ENCODE measurements around the gene CBARP.

Gene CBARP

GRCh38 chr19:1237754-1238368, at the start of gene CBARP:
TSS of gene CBARP (minus strand) at chr19:1238005. CDS start at chr19:1236100, 1,905 bp downstream.
- no peak for DNase-seq (ENCODE audit: low read depth)

- no peak for DNase-seq (ENCODE audit: low read depth)
Observed at GRCh38 chr19:1286487-1287353, 48.9 kb upstream of the CBARP start.

- no peak for DNase-seq (ENCODE audit: low read depth)
Observed at GRCh38 chr19:1285737-1286360, 48.0 kb upstream of the CBARP start, which contains the start of gene EFNA2. TSS of gene EFNA2 (plus strand) at chr19:1285873. CDS start at chr19:1286169, 296 bp downstream.

- no peak for DNase-seq (ENCODE audit: low read depth)
Observed at GRCh38 chr19:1284979-1285736, 47.4 kb upstream of the CBARP start.

- no peak for DNase-seq (ENCODE audit: low read depth)
Observed at GRCh38 chr19:1284293-1284978, 46.6 kb upstream of the CBARP start.

- DNase-seq (ENCODE audit: low read depth) = no peak
Observed at GRCh38 chr19:1283917-1284292, 46.1 kb upstream of the CBARP start.

GRCh38 chr19:1283207-1283916, 45.6 kb upstream of the CBARP start:
- no peak for DNase-seq (ENCODE audit: low read depth)

GRCh38 chr19:1282588-1283206, 44.9 kb upstream of the CBARP start:
- DNase-seq (ENCODE audit: low read depth) = no peak

GRCh38 chr19:1281569-1282287, 43.9 kb upstream of the CBARP start:
- DNase-seq (ENCODE audit: low read depth) = no peak

- no peak for DNase-seq (ENCODE audit: low read depth)
Observed at GRCh38 chr19:1280636-1281568, 43.1 kb upstream of the CBARP start.

- peak; percentile 71 for DNase-seq (ENCODE audit: low read depth)
Observed at GRCh38 chr19:1279782-1280341, 42.1 kb upstream of the CBARP start.

GRCh38 chr19:1278713-1279660, 41.2 kb upstream of the CBARP start:
- DNase-seq (ENCODE audit: low read depth) = no peak

GRCh38 chr19:1278074-1278473, 40.3 kb upstream of the CBARP start:
- no peak for DNase-seq (ENCODE audit: low read depth)

- no peak for DNase-seq (ENCODE audit: low read depth)
Observed at GRCh38 chr19:1277061-1277460, 39.3 kb upstream of the CBARP start.

- DNase-seq (ENCODE audit: low read depth) = no peak
Observed at GRCh38 chr19:1276628-1277022, 38.8 kb upstream of the CBARP start.

GRCh38 chr19:1275976-1276627, 38.3 kb upstream of the CBARP start:
- no peak for DNase-seq (ENCODE audit: low read depth)
